B cell (primary cell): ENCODE results near the gene STH. TPM values are rescaled to one million over a fixed set of nuclear protein-coding genes. Genes with fewer than 3 reads are reported as not detected.

Experiments
- ATAC-seq: fragments of 200-7000 bp; cut with Tn5 transposase; one replicate; pipeline ENCODE4 v1.10.0; 2021; ENCODE audit warnings: low read depth, mild to moderate bottlenecking, moderate number of reproducible peaks, moderate library complexity
- CTCF ChIA-PET: fragments of 350-600 bp; sonication (Branson Sonifier 250); formaldehyde crosslinking; loops from one replicate; lab custom pipeline; 2021; ENCODE audit warnings: antibody characterized with exemption, inconsistent platforms; lab: Charles Lee
- POLR2A ChIA-PET: fragments of 350-600 bp; sonication (Branson Sonifier 250); formaldehyde crosslinking; loops from one replicate; lab custom pipeline; 2021; ENCODE audit warnings: antibody characterized with exemption; lab: Charles Lee
- DNase-seq: peaks from one replicate; pipeline ENCODE4 v3.0.0; 2013
- H2AFZ ChIP-seq: 2 replicates; pipeline ENCODE4 v1.6.1; 2012; ENCODE audit warnings: mild to moderate bottlenecking, low read depth, low read length; ENCODE audit not compliant: insufficient read depth, poor library complexity, severe bottlenecking
- H3K27ac ChIP-seq, 2 donors: 1 replicate in 1 of 2; 2 replicates in 1 of 2; pipeline ENCODE4 v1.5.1; 2012 to 2013; ENCODE audit warnings: low read length in 2 of 2, mild to moderate bottlenecking in 2 of 2, moderate library complexity in 1 of 2
- H3K27me3 ChIP-seq, 4 experiments: fragments of 200-600 bp in 1 of 4; sonication (generic) in 1 of 4; replicated peaks in 1 of 4; 1 replicate in 2 of 4; 2 replicates in 2 of 4; pipeline versions ENCODE4 v1.6.1 to v1.7.0; 2013 to 2016; ENCODE audit warnings: low read length in 3 of 4, mild to moderate bottlenecking in 2 of 4, mixed read lengths in 1 of 4, moderate library complexity in 1 of 4; ENCODE audit not compliant: insufficient read depth in 4 of 4, control insufficient read depth in 3 of 4; ENCODE audit errors: control extremely low read depth in 1 of 4
- H3K36me3 ChIP-seq, 2 experiments: replicated peaks in 1 of 2; 1 replicate in 1 of 2; 2 replicates in 1 of 2; pipeline versions ENCODE4 v1.6.1 to v1.7.1; 2013; ENCODE audit warnings: low read length in 1 of 2; ENCODE audit not compliant: insufficient read depth in 2 of 2, control insufficient read depth in 1 of 2; ENCODE audit errors: control extremely low read depth in 1 of 2, extremely low read depth in 1 of 2
- H3K4me1 ChIP-seq, 2 donors: fragments of 200-600 bp in 1 of 2; sonication (generic) in 1 of 2; 1 replicate in 1 of 2; 2 replicates in 1 of 2; pipeline versions ENCODE4 v1.5.1 to v1.6.1; 2013 to 2017; ENCODE audit warnings: low read length in 2 of 2; ENCODE audit not compliant: control insufficient read depth in 2 of 2, insufficient read depth in 2 of 2
- H3K4me2 ChIP-seq: replicated peaks from 2 replicates; pipeline ENCODE3; 2012; ENCODE audit warnings: mild to moderate bottlenecking, low read depth, low read length; ENCODE audit not compliant: poor library complexity, severe bottlenecking
- H3K4me3 ChIP-seq, 5 experiments: fragments of 200-600 bp in 1 of 5; sonication (generic) in 1 of 5; 1 replicate in 3 of 5; 2 replicates in 2 of 5; pipeline versions ENCODE4 v1.5.1 to v1.7.0; 2011 to 2016; ENCODE audit warnings: low read length in 4 of 5, mild to moderate bottlenecking in 4 of 5, low read depth in 2 of 5, control low read depth in 1 of 5, moderate library complexity in 1 of 5; ENCODE audit not compliant: insufficient read depth in 1 of 5; ENCODE audit errors: control extremely low read depth in 1 of 5, extremely low read depth in 1 of 5
- H3K79me2 ChIP-seq: fragments of 200-600 bp; sonication (generic); one replicate; pipeline ENCODE4 v1.6.0; 2016; ENCODE audit warnings: low read length; ENCODE audit not compliant: control insufficient read depth, insufficient read depth
- H3K9ac ChIP-seq: fragments of 200-600 bp; sonication (generic); 2 replicates; pipeline ENCODE4 v1.6.1; 2017; ENCODE audit warnings: mild to moderate bottlenecking, low read length, moderate library complexity
- H3K9me3 ChIP-seq, 3 donors: one replicate each; pipeline versions ENCODE4 v1.6.1 to v1.7.1; 2013; ENCODE audit warnings: low read length in 2 of 3; ENCODE audit not compliant: control insufficient read depth in 2 of 3, insufficient read depth in 1 of 3; ENCODE audit errors: control extremely low read depth in 1 of 3
- H4K20me1 ChIP-seq: 2 replicates; pipeline ENCODE4 v1.6.0; 2012; ENCODE audit warnings: mild to moderate bottlenecking, low read length; ENCODE audit not compliant: insufficient read depth, control insufficient read depth, poor library complexity, severe bottlenecking
- H3K27ac Mint-ChIP-seq: one replicate; pipeline ENCODE4 v1.8.0; 2021; ENCODE audit warnings: mixed read lengths
- H3K27me3 Mint-ChIP-seq: one replicate; pipeline ENCODE4 v1.8.0; 2021; ENCODE audit warnings: mixed read lengths
- H3K4me1 Mint-ChIP-seq: one replicate; pipeline ENCODE4 v1.8.0; 2021; ENCODE audit warnings: mixed read lengths
- H3K4me3 Mint-ChIP-seq: one replicate; pipeline ENCODE4 v1.8.0; 2021; ENCODE audit warnings: mixed read lengths
- H3K9me3 Mint-ChIP-seq: one replicate; pipeline ENCODE4 v1.8.0; 2022; ENCODE audit warnings: mixed read lengths; ENCODE audit not compliant: insufficient read depth
- CTCF ChIP-seq: fragments of 200-600 bp; IDR thresholded peaks from one replicate; pipeline ENCODE4 v1.8.0; 2022; ENCODE audit warnings: antibody characterized with exemption, mild to moderate bottlenecking
- EZH2 ChIP-seq: IDR thresholded peaks from 2 replicates; pipeline ENCODE4 v1.6.1; 2012; ENCODE audit warnings: borderline replicate concordance, low read depth, mild to moderate bottlenecking, moderate library complexity, low read length; ENCODE audit not compliant: insufficient read depth, poor library complexity, severe bottlenecking
- WGBS: methylation state at CpG from one replicate; pipeline ENCODE4 v1.1.5; 2013; ENCODE audit warnings: missing lambda C conversion rate; ENCODE audit not compliant: insufficient coverage; 5-methylcytosine and 5-hydroxymethylcytosine counted together
- intact Hi-C: fragments of 100-400 bp; cut with micrococcal nuclease; formaldehyde crosslinking; loops from one replicate; pipeline ENCODE4 v1.10.0; 2022
- polyA plus RNA-seq: library from polyadenylated mRNA; depleted of rRNA; stranded (reverse); fragments of >200 nt; gene quantifications from 2 replicates; pipeline ENCODE4 v1.2.3, GENCODE V29; 2012
- total RNA-seq, 2 donors: library from RNA; stranded (reverse); fragments of 120-200 nt in 1 of 2; gene quantifications; 1 replicate in 1 of 2; 2 replicates in 1 of 2; pipeline versions ENCODE4 v1.2.3 to v1.2.4, GENCODE V29; 2013 to 2022

STH gene
- total and polyA plus RNA-seq, 2 donors (not counting 1 experiment from before 2014, with no cell fraction given): not detected

- Histone ChIP-seq H3K9ac (no peak overlapping the region), H3K79me2 (no peaks in the 10 kb centered on the region), H3K9me3 (no peaks in the 10 kb centered on the region), H3K4me2 (no peak overlapping the region), H3K27ac (no peak overlapping the region), H4K20me1 (no peaks in the 10 kb centered on the region), H3K36me3 (no peaks in the 10 kb centered on the region), H3K4me3 (no peak overlapping the region), H3K4me1 (no peaks in the 10 kb centered on the region), H3K27me3 (no peaks in the 10 kb centered on the region), H2AFZ (no peak overlapping the region)
- POLR2A ChIA-PET: no interaction called here
- no peaks in the 10 kb centered on the region for H3K9me3 Mint-ChIP-seq
- no peak overlapping the region for H3K4me3 Mint-ChIP-seq
- no peak for ATAC-seq
- intact Hi-C loops: no loop called here
- H3K27me3 Mint-ChIP-seq: peaks cover 4% of the 10 kb centered on the region
- TF ChIP-seq CTCF (no peak), EZH2 (no peak)
- CTCF ChIA-PET: no interaction called here
- 88% methylated on average over 29 of the region's 31 CpGs for WGBS
- no peaks in the 10 kb centered on the region for H3K4me1 Mint-ChIP-seq
- DNase-seq: no peak
- no peak overlapping the region for H3K27ac Mint-ChIP-seq
These were observed 15.3 kb upstream of the STH start for GRCh38 chr17:45983614-45984310.

GRCh38 chr17:45984368-45984767 lies 14.7 kb upstream of the STH start:
- ATAC-seq: no peak
- Histone ChIP-seq H3K36me3 (no peaks in the 10 kb centered on the region), H3K27ac (no peak overlapping the region), H3K79me2 (no peaks in the 10 kb centered on the region), H3K9me3 (no peaks in the 10 kb centered on the region), H4K20me1 (no peaks in the 10 kb centered on the region), H3K9ac (no peak overlapping the region), H3K4me3 (no peak overlapping the region), H3K4me2 (no peak overlapping the region), H3K27me3 (no peaks in the 10 kb centered on the region), H2AFZ (no peak overlapping the region), H3K4me1 (no peaks in the 10 kb centered on the region)
- CTCF ChIA-PET: no interaction called here
- Mint-ChIP-seq H3K27ac (no peak overlapping the region), H3K4me1 (no peaks in the 10 kb centered on the region), H3K4me3 (no peak overlapping the region), H3K9me3 (no peaks in the 10 kb centered on the region), H3K27me3 (peaks cover 4% of the 10 kb centered on the region)
- DNase-seq: no peak
- TF ChIP-seq CTCF (no peak), EZH2 (no peak)
- 89% methylated on average over 5 of the region's 5 CpGs for WGBS
- intact Hi-C loops: no loop called here
- POLR2A ChIA-PET: no interaction called here
